Stimulated activated CD8-positive, alpha-beta memory T cell treated with anti-CD3 and anti-CD28 coated beads, Interleukin-12 subunit alpha, Interleukin-12 subunit beta, amount 100 ng/mL, for 24 hours (primary cell): ENCODE measurements around the gene RNF113B.

Source experiments
- DNase-seq: peaks from one replicate; pipeline ENCODE4 v3.0.0-alpha.2; 2020; ENCODE audit errors: extremely low read depth

Gene RNF113B

DNA sequence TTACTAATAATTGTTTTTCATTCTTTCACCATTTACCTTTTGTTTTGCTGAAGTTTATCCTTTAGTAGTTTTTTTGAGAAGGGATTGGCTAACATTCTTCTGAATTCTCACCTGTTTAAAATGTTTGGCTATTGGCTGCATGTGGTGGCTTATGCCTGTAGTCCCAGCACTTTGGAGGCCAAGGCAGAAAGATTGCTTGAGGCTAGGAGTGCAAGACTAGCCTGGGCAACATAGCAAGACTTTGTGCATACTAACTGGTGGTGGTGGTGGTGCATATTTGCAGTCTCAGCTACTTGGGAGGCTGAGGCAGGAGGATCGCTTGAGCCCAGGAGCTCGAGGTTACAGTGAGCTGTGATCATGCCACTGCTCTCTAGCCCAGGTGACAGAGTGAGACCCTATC lies 27.5 kb upstream of the RNF113B start:
- no peak for DNase-seq

- DNase-seq: no peak
Measured at GRCh38 chr13:98203646-98204326, 26.7 kb upstream of the RNF113B start.

DNA sequence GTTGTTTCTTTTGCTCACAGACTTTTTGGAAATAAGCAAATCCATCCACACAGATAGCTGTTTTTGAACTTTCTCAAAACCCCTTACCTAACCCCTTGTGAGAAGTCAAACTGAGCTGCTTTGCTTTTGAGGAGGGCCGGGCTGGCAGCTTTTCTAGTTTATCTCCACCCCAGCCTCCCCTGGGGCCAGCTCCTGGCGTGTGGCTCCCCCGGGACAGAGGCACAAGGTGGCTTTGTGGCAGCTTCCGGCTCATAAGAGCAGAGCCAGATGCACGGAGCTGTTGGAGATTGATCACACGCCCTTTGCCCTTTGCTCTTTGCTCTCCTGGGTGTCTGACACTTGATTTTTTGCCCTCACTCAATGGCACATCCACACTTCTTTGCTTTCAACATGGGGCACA lies 24.9 kb upstream of the RNF113B start:
- DNase-seq: no peak

DNA sequence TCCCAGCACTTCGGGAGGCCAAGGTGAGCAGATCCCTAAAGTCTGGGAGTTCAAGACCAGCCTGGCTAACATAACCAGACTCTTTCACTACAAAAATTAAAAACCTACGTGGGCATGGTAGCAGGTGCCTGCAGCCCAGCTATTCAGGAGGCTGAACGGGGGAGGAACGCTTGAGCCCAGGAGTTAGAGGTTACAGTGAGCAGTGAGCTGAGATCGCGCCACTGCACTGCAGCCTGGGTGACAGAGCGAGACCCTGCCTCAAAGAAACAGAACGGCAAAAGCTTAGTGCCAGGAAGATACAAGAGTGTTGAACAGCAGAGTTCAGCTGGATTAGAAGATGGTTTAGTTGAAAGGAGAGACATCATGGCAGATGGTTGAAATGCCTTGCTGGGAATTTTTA lies 24.1 kb upstream of the RNF113B start:
- DNase-seq: no peak

DNA sequence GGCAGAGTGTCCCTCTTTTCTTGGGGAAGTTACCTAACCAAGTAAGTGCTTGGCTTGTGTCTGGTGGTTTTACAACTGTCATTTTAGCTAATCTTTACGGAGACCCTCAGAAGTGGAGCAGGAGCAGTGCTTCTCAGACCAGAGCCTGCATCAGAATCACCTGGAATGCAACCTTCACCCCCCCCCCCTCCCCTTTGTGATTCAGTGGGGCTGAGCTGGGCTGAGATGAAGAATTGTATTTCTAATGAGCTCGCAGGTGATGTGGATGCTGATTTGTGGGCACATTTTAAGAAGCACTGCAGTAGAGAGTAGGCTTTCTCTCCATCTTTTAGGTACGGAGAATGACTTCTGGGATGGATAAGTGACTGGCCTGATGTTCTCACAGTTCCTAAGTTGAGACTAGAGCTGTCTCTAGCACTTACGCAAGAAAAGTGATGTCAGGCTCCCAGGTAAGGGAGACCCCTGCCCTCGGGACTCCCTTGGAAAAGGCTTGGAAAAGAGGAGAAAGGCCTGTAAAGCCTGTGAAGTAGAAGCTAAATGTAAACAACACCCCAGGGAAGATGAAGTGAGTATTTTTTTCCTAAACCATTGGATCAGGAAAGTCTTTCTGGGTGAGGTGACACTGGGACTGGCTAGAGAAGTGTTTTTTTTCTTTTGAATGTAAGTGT lies 23.3 kb upstream of the RNF113B start:
- DNase-seq: no peak

DNA sequence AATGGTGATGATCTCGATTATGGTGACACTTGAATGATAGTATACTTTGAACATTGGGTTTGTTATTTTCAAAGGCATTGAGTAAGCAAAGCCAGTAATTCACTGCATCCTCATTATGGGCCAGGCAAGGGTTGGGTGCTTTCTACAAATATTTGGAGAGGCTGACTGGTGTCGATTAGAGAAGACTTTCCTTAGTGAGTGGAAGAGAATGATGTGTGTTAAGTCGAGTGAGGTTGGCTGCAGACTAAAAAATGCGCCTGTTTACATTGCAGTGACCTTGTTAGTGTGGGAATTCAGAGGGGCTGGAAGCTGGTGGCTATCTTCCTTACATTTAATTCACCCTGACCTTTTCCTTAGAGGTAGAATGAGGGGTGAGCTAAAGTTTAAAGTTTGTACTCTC lies 22.4 kb upstream of the RNF113B start:
- no peak for DNase-seq

DNA sequence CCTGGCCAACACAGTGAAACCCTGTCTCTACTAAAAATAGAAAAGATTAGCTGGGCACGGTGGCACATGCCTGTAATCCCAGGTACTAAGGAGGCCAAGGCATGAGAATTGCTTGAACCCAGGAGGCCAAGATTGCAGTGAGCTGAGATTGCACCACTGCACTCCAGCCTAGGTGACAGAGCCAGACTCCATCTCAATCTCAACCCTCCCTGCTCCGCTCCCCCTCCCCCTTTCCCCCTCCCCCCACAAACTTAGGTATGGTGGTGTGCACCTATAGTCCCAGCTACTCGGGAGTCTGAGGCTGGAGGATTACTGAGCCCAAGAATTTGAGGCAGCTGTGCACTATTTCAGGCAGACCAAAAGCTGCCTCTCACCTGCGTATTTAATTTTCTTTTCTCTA lies 21.6 kb upstream of the RNF113B start:
- DNase-seq: no peak

DNA sequence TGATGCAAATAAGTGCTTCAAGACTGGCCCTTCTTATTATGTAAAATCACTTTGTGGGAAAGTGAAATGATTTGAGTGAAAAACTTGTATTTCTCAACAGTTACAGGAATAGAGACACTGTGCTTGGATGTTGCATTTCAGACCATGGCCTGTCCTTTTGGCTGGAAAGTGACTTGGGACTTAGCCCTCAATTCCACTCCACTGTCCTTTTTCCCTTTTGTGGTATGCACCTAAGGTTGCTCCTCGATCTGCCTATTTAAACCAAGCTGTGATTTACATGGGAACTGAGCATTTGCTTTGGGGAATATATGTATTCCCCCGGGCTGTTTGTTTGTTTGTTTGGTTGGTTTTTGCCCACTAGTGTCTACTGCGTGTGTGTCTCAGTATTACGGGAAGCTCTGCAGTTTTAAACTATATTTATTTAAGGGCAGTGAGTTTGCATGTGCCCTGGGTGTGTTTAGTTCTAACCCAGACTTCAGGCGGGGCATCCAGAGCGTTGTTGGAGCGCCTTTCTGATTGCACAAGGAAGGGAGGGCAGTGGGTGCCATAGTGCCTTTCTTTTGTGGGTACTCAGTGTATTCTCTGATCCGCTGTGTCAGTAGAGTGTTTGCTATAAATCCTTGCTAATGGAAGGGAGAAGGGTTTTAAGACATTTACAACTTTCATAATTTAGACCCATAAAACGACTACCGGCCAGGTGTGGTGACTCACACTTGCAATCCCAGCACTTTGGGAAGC lies 18.2 kb upstream of the RNF113B start:
- DNase-seq: no peak

DNA sequence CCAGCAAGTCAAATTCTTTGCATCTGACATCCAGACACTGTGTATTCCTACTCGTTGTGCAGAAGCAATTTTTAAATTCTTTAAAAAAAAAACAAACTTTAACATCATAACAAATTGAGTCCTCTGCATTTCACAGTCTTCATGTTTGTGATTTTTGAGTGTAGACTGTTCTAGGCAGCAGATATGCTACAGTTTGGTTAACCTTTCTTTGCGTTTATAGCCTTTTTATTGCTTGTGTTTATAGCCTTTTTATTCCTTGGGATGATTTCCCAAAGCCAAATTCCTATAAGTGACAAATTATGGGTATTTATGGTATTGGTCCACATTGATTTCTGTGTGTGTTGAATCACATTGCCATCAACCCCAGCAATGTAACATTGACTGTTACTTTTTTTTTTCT lies 14.9 kb upstream of the RNF113B start:
- no peak for DNase-seq

DNA sequence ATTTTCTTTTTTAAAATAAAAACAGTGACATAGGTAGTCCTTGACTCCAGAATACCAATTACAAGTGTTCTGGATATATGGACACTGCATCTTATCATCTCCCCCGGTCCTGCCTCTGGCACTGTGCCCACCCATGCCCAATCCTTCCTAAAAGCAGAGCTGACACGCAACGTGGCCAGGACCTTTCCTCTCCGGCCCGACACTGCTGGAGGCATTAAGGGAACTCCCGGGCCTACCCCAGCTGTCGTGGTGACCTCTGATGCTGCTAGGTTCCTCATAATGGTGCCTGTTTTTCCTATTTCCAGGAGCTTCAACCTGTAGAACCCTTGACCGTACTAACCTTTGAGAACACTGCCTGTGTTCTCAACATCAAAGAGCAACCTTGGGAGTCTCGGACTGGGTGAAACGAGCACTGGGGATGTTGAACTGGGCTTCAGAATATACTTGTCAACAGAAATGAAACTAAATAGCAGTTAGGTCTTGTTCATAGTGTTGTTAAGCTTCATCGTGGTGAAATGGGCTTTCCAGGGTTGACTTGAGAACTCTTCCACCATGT lies 13.9 kb upstream of the RNF113B start:
- no peak for DNase-seq

DNA sequence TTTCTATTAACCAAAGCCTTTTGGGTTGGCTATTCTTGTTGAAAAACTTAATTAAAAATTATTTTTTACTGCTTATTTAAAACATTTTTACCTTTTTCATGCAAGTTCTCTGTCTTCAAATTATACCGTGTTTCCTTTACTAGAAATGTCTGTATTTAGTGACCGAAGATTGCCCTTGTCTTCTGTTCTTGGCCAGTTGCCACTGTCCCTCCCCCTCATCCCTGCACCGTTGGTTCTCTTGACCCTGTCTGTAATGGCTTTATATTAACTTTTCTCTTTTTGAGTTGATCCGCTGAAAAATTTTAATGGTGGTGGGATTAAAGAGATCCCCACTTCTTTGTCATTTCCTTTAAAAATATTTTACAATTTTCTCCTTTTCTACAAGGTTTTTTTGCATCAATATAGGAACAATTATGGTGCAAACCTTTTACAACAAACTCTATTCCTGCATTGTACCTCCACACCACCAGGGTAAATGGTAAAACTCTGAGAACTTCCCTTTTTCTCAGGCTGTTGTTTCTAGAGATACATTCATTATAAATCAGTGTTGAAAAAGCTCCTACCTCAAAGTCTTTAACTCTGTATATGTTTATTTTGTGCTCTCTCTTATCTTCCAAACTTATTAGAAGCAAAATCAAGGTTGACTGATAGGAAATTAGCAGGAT lies 12.9 kb upstream of the RNF113B start:
- DNase-seq: no peak

GRCh38 chr13:98188544-98189166 lies 11.6 kb upstream of the RNF113B start:
- no peak for DNase-seq

GRCh38 chr13:98187965-98188261 lies 10.8 kb upstream of the RNF113B start:
- DNase-seq: no peak

DNA sequence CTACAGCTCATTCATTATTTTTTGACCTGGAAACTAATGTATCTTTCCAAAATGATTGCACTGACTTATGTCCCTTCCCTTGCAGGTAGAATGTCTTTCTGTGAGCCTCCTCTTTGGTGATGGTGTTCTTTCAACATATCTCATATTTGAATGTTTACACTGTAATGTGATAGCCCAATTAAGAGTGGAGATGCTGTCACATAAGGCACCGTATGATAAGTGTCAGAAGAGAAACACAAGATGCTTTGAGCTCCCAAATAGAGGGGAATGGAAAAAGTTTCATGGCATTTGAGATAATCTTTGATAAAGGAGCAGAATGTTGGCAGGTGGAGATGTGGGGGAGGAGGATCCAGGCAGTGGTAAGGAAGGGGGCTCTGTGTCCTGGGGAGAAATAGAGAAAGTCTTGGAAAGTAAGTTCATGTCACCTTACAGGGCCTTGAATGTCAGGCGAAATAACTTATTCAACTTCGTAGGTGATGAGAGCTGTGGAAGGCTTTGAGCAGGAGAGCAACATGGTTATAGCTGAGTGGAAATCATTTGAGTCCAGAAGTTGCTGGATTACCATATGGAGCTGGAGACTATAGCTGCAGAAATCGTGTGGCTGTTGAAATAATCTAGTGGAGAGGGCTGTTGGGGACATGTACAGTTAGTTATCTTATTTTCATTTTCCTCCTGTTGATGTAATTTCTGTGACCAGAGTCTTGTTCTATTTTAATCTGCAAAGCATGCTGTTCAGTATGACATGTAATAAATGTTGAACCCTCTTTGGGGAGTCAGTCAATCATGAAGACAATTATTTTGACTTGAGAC lies 10.3 kb upstream of the RNF113B start:
- DNase-seq: no peak

DNA sequence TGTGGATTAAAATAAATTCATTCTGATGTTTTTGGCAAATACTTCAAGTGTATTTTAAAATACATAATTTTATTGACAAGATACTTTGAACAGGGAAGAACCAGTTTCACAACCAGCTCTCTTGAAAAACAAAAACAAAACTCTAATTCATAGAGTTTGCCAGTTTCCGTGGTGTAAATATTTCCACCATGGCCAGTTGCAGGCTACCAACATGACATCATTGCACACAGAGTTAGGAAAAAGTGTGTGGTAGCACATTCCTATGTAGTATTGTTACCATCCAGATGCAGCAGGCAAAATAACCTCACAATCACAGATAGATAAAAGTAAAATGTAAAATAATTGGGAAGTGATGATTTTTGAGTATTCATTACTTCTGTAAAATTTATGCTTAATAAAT lies 7.7 kb upstream of the RNF113B start:
- DNase-seq: no peak

- DNase-seq: no peak
Measured at GRCh38 chr13:98182589-98182988, 5.5 kb upstream of the RNF113B start.

GRCh38 chr13:98182153-98182552 lies 5.1 kb upstream of the RNF113B start:
- no peak for DNase-seq

DNA sequence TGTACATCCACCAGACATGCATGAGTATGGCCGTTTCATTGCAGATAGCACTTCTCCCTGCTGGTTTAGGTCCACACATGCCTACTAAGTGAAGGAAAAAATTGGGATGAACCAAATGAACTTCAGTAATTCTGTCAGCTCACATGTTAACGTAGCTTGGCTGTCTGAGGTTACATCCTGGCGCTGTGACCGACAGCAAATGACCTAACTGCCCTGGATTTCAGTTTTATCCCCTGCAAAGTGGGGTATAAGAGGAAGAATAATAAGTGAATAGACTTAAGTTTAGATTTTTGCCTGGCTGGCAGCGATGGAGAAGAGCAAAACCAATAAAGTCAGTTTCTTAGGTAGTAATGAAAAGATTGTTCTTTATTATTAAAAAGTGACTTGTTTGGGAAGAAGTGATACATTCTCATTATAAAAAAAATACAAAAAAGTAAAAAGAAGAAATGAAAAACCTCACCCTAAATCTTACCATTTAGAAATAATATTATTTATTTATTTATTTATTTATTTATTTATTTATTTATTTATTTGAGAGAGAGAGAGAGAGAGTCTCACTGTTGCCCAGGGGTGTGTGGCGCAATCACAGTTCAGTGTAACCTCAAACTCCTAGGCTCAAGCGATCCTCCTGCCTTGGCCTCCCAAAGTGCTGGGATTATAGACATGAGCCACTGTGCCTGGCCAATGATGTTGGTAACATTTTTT lies 4.2 kb upstream of the RNF113B start:
- no peak for DNase-seq

DNA sequence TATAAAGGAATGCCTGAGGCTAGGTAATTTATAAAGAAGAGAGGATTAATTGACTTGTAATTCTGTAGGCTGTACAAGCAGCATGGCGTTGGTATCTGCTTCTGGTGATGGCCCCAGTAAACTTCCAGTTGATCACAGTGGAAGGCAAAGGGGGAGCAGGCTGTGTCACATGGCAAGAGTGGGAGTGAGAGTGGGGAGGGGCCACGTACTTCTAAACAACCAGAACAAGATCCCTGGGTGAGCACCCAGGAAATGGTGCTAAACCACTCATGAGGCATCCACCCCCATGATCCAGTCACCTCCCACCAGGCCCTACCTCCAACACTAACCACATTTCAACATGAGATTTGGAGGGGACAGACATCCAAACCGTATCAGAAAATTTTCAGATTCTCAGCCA lies 3.0 kb upstream of the RNF113B start:
- no peak for DNase-seq

- no peak for DNase-seq
Measured at GRCh38 chr13:98175823-98176222, 1.2 kb downstream of the RNF113B start.

- no peak for DNase-seq
Measured at GRCh38 chr13:98175043-98175442, 2.0 kb downstream of the RNF113B start.
